HG02884 (cell line): Measurements from ENCODE around the gene FAF1.

Experiments used
- ATAC-seq: cut with Tn5 transposase; IDR thresholded peaks from one replicate; pipeline ENCODE4 v1.9.1; 2021; ENCODE audit warnings: mild to moderate bottlenecking, moderate library complexity; ENCODE audit not compliant: unreplicated experiment

Gene FAF1

DNA sequence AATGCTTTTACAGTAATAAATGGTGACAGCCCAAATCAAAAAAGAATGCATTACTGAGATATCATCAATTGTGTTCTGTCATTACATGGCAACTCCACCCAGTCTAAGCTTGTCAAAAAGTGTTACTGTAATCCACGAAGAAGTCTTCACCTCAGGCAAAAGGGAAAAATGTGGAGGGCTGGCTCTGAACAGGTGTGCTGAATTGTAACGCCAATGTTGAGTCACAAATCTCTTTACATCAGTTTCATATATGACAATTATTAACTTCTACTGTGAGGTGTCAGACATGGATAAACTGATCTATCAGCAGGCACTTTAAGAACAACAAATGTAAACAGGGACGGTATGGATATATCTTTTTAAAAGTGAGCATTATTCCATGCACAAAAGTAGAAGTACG, 438.4 kb downstream of the FAF1 start:
- no peak for ATAC-seq

DNA sequence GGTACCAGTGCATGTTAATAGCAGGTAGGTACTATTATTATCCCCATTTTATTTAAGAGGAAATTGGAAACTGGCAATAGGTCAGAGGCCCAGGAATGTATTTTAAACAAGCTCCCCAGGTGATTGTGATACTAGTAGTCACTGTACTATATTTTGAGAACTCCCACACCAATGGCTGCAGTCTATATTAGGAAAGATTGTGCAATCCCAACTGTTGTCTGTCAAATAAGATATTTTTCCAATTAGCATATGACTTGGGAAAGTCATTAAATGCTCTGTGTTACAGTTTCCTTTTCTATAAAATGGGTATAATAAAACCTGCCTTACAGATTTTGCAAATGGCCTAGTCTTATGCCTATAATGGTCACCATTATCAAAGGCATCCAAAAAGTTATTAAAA, 442.6 kb downstream of the FAF1 start:
- no peak for ATAC-seq

DNA sequence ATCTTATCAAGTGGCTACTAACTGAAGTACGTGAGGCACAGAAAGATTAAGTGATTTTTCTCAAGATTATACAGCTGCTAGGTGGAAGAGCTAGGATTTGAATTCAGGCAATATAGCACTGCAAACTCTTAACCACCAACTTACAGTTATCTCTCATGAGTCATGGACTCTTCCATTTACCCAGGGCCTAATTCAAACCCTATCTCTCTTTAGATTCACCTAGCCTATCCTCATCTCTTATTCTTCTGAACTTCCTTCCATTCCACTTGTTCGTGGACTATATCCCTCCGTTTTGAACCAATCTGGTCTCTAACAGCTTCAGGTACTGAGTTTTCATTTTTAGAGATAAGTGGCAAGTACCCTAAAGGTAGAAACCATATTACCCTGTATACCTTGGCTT, 444.0 kb downstream of the FAF1 start:
- no peak for ATAC-seq

DNA sequence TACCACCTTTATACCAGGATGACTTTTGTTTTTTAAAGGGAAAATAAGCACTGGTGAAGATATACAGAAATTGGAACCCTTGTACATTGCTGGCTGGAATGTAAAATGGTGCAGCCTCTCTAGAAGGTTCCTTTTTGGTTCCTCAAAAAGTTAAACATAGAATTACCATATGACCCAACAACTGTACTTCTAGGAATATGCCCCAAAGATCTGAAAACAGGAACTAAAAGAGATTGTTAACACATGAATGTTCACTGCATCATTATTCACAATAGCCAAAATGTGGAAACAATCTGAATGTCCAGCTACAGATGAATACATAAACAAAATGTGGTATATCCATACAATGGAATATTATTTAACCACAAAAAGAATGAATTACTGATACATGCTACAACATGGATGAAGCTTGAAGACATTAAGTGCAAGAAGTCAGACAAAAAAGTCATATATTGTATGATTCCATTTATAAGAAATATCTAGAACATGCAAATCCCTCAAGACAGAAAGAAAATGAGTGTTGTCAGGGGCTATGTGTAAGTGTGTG, 452.0 kb downstream of the FAF1 start:
- no peak for ATAC-seq

DNA sequence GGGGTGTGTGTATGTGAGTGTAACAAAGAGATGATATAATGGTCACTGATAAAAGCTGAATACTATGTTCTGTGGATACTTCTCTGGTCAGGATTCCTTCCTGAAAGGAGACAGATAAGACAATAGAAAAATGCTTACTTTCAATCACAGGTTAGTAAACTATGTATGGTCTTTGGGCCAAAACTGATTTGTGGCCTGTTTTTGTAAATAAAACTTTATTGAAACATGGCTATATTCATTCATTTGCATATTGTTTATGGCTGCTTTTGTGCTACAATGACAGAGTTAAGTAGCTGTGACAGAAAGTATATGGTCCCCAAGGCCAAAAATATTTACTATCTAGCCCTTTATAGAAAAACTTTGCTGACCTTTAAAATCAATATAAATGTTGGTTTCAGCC, 454.6 kb downstream of the FAF1 start:
- ATAC-seq: no peak

DNA sequence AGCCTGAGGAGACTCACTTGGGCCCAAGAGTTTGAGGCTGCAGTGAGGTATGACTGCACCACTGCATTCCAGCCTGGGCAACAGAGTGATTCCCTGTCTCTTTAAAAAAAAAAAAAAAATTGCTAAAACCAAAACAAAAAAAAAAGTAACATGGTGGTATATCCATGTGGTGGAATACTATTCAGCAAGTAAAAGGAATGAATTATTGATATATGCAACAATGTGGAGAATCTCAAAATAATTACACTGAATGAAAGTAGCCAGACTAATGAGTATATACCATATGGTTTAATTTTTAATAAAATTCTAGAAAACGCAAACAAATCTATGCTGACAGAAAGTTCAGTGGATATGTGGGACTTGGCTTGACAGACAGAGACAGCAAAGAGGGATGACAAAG, 456.6 kb downstream of the FAF1 start:
- ATAC-seq: no peak

DNA sequence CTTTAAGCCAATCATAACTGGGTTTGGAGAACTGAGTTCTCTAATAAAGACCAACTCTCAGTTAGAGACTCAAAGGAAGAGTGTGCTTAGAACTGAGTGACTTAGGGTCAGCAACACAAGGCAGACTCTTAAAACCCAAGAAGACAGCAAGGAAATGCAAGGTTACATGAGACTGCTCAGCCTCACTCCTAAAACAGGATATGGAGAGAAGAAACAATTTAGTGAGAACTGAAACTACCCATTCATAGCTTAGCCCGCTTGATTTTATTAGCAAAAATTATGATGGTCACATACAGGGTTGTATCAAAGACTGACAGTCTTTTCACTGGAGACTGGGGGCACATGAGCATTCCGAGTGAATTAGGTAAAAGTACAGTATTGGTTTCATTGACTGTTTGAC, 457.9 kb downstream of the FAF1 start:
- peak; percentile 54 for ATAC-seq

DNA sequence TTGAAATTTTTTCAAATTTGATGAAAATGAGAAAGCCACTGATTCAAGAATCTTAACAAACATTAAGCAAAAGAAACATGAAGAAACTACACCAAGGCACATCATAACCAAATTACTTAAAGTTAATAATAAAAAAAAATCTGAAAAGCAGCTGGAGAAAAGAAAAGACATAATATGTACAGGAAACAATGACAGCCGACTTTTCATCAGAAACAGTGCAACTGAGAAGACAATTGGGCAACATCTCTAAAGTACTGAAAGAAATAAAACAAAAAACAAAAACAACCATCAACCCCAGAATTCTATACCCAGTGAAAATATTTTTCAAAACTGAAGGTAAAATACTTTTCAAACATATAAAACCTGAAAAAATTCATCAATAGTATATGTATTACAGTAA, 463.1 kb downstream of the FAF1 start:
- ATAC-seq: no peak

DNA sequence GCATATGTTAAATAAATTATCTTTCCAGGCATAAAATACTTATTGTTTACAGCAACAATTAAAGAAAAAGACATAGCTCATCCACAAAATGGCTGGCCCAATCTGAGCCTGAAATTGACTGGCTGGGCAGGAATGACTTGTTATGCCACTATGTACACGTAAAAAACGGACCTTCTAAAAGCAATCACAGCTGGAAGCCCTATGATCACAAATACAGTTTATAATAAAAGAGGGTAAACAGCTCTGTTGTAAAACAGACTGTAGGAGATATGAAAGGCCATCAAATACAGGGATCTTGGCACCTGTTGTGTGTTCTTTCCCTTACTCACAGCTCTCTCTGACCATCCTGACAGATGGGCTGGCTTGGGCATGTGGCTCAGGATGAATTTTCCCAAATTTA, 466.4 kb downstream of the FAF1 start:
- ATAC-seq: no peak

DNA sequence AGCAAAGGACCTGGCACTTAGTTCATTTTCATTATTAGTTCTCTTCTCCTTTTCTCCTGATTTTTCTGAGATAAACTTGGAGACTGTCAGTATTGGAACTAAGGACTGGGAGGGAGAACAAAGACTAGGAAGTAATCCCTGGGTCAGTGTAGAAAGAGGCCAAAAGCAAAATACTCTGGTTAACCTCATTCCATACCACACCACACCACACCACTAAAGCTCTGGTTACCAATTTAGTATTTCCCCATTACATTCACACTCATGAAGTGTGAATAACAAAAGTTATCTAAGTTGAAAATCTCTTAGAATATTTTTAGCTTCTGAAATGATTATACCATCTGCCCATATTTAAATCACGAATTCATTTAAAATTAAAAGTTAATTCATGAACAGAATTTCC, 467.9 kb downstream of the FAF1 start:
- no peak for ATAC-seq

DNA sequence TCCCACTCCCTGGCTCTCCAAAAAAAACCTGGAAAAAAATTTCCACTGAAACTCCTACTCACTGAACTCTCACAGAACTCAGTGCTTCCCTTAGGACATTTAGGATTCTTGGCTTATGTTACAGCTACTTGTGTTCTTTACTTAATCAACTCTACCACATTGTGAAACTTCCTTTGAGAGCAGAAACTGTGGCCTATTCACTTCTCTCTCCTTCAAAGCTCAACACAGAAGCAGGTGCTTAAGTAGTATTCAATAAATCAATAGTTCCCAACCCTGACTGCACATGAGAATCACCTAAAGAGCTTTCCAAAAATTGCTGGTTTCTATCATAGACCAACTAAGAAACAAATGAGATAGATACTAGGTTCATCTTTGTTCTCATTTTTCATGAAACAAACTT, 468.9 kb downstream of the FAF1 start:
- no peak for ATAC-seq

DNA sequence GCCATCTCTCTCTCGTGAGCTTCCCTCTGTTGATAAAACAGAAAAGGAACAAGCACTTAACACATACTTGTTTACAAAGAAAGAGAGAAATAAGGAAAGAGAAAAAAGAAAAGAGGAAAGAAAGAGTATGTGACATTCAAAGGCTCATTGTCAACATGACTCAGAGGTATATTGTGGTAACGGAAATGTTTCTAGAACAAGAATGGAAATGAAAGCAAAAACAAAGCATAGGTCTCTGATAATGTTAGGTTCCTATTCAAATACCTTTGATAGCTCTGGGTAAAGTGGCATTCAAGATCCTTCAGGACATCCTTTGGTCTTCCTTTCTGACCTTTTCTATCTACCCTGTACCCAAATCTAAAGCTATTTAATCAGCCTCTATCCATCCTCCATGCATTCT, 469.4 kb downstream of the FAF1 start:
- ATAC-seq: no peak

DNA sequence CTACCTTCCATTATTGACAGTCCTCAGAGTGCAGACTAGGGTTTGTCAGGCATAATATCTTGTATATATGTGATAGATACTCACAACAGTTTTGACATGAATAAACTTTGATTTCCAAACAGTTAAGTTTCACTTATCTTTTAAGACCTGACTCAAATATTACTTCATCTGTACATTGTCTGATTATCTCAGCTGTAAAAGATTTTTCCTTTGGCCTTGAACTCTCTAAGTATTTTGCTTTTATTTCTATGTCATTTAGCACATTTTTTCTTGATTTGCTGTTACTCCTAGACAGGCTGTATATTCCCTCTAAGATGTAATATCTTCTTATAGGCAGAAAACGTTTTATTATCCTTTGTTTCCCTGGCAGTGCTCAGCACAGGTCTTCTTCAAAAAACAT, 471.2 kb downstream of the FAF1 start:
- no peak for ATAC-seq

DNA sequence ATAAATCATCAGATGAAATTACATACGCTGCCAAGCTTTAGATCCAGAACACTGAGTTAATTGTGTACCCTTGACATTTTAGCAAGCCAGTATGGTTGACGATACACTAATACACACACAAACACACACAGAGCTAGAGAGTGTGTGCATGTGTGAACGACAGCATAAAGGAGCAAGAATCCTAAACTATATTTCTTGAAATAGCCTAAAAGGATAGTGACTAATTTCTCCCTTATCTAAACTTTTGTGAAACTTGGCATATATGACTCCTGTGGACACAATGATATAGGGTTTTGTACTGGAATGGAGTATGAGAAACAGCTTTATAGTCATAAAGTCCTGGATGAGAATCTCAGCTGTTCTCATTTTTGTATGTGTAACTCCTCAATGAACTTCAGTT, 471.7 kb downstream of the FAF1 start:
- no peak for ATAC-seq

DNA sequence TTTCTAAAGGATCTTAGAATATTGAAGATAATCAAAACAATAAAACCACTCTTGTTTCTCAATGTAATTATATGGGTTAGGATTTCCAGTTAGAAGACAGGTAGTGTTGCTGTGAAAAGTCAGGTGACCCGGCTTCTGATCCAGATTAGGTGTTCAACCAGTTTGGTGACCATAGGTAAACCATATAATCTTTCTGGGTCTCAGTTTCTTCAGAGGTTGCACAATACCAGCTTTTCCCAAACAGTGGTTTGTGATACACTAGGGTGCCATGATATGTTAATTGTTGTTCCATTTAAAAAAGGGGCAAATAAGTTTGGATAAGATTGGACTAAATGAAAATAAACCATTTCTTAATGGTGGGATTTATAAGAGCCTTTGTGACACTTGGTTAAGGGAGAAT, 472.3 kb downstream of the FAF1 start:
- no peak for ATAC-seq

DNA sequence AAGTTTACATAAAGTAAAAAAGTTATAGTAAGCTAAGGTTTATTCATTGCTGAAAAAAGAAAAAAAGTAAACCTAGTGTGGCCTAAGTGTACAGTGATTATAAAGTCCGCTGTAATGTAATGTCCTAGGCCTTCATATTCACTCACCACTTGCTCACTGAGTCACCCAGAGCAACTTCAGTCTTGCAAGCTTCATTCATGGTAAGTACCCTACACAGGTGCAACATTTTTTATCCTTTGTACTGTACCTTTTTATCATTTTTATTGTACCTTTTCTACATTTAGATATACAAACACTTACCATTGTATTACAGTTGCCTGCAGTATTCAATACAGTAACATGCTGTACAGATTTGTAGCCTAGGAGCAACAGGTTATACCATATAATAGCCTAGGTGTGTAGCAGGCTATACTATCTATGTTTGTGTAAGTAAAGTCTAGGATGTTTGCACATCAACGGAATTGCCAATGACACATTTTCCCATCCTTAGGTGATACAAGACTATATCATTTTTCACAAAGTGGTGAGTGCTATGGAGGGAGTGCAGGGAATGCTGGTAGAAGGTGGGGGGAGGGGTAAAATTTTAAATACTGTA, 478.8 kb downstream of the FAF1 start:
- ATAC-seq: no peak

DNA sequence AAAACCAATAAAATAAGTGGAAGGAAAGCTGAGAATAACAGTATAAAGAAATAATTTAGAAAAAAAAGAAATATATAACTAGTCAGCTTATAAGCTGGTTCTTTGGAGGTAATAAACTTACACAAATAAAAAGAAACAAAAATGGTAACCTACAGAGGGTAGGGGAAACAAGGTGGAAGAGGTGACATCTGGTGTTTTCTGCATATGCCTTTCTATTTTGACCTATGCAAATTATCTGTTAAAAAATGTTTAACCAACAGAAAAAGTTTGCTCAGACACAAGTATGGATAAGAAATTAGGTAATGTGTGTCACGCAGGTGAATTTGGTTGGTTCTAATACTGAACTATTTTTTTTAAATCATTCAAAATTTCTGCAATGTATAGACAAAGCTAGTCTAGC, 483.3 kb downstream of the FAF1 start:
- ATAC-seq: no peak

DNA sequence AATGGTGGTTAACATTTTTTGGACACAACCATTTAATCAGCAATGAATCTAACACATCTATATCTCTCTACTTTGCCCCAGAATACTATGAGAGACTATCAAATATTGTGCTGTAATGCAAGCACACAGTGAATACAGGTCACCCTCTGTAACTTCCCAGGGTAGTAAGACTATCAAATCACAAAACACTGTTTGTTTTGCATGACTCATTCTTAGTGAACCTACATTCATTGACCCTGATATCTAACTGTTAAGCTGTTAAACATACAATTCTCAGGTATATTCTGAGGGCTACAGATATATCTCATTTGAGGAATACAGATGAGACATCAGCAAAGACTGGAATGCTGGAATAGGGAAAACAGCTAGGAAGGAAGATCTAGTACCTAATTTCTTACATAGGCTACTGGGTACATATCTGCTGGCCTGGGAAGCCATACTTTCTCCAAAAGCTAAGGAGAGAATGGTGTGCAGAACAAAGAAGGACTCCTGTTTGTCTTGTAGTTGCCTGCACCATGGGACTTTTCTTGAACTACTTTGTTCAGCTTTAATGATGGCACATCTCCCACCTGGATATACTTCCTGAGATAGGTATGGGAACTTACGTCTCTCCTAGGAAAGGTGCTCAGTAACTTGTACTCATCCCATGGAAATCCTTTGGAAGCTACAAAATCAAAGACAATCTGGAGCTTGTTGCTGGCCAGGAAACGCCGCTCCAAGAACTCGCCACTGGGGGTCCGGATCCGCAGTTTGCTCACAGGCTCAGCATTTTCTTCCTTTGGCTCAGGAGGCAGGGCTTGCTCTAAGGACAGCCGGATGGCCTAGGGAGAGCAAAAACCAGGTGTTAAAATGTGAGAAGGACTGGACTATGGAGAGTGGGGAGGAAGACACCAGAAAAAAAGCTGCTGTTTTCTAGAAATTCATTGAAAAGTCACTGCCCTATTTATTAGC, 484.9 kb downstream of the FAF1 start:
- ATAC-seq: no peak

DNA sequence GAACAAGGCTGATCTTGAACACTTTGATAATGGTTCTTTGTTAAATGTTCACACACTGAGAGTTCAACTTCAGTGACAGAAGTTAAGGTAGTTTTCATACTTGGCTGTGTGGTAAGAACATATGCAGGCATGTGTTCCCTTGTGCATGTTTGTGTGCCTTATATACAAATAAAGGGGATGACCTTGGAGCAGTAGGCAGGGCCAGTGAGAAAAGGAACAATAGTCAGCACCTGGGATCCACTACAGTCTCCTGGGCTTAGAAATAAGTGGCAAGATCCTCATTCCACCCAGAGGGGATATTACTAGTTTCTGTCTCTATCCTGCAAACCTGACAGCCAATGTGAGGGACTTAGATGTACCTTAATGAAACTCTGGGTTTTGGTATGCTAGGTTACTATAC, 486.6 kb downstream of the FAF1 start:
- ATAC-seq: no peak

DNA sequence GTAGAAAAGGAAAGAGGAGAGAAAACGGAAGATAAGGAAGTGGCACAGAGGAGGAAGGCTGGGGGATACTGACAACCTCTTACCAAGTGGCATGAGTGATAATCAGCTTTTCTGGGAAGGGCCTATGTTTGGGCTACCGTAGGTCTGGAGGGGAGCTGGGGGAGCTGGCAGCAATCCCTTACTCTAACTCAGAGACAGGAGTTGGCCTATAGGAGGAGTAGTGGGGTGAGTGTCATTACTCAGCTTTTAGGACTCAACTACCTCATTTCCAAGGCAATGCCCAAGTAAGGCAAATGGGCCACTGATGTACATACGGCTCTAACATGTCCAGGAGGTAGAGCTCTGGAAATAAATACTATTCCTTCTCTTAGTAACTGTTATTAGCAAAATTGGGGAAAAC, 488.1 kb downstream of the FAF1 start:
- no peak for ATAC-seq

DNA sequence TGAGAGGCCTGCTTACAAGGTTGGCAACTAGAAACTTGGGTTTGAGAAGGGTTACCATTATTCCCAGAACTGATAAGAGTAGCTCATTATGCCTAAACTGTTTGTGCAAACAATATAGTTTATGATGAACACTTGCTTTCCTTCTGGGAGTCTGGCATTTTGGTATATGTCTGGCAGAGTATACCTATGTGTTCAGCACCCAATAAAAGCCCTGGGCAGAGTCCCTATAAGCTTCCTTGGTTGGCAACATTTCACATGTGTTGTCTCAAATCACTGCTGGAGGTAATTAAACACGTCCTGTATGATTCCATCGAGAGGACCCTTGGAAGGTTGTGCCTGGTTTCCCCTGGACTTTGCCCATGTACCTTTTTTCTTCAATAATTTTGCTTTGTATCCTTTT, 497.1 kb downstream of the FAF1 start:
- ATAC-seq: no peak

DNA sequence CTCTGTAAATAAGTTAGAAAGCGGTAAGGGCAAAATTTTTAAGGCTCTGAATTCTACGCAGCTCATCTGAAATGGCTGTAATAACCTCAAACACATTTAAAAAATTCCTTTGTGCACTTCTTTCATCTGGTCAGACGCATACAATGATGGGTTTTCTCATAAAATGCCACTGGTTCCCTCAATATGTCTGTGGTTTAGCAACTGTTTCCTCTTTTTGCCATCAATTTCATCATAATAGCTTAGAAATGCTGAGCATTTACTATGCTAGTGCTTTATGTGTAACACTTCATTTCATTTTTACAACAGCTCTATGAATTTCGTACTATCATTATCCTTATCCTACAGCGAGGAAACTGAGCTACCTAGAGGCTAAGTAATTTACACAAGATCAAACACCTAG, 501.6 kb downstream of the FAF1 start:
- no peak for ATAC-seq
